Upper lobe of left lung (tissue), 4 donors: ENCODE results near the gene GINS1.

Source experiments
- CTCF ChIP-seq, 6 experiments: fragments of 450-650 bp in 4 of 6; fragments of 200-600 bp in 2 of 6; sonication (generic) in 2 of 6; IDR thresholded peaks; one replicate each; pipeline ENCODE4 v1.5.1; 2016 to 2019; ENCODE audit warnings: antibody characterized with exemption in 6 of 6
- EP300 ChIP-seq, 4 donors: sonication (generic); formaldehyde crosslinking; IDR thresholded peaks; one replicate each; pipeline ENCODE4 v1.5.1; 2017; ENCODE audit warnings: antibody characterized with exemption in 4 of 4, control low read depth in 2 of 4
- POLR2A ChIP-seq, 4 donors: fragments of 450-650 bp; IDR thresholded peaks; one replicate each; pipeline ENCODE4 v1.5.1; 2016 to 2017; ENCODE audit warnings: antibody characterized with exemption in 4 of 4, mild to moderate bottlenecking in 2 of 4
- POLR2AphosphoS5 ChIP-seq, 2 donors: sonication (generic); formaldehyde crosslinking; IDR thresholded peaks; one replicate each; pipeline ENCODE4 v1.5.1; 2017; ENCODE audit warnings: antibody characterized with exemption in 2 of 2

DNA sequence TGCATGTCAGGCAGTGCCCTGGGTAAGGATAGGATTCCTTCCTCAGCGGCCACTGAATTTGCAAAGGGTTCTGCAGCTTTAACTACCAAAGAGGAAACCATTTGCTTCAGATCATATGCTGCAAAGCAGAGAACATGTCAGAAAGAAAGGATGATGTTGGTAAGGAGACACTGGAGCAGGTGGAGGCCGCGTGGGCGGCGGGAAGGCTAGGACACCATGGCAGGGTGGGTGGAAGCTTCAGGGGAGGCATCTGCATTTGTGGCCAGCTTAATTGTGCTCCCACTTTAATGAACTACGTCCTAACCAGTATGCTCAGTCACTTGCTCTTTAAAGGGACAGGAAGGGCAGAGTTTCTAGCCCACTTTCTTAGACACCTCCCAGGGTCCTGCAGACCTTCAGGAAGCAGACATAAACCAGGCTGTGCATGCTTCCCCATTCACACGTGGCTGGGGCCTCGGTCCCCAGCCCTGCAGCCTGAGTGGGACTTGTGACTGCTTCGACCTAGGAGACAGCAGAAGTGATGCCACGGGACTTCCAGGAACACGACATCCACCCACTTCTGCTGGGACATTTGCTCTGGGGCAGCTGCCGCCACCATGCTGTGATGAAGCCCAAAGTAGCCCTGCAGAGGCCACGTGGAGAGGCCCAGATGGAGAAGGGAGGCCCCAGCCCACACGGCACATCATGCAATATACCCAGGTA is 76.1 kb downstream of the GINS1 start:
- TF ChIP-seq POLR2A (IDR thresholded peaks at IDR 0.05) (no peak), CTCF (IDR thresholded peaks at IDR 0.05) (no peak), EP300 (IDR thresholded peaks at IDR 0.05) (no peak), POLR2AphosphoS5 (IDR thresholded peaks at IDR 0.05) (no peak)
